Muscle layer of colon (tissue), 2 donors: Measurements from ENCODE around the gene FOXK2.
"Not testable (repeated sequence)": the region's sequence is repeated elsewhere in the genome, so short reads cannot be mapped to it uniquely, and the experiment has no call there.

Experiments used
- H3K27ac ChIP-seq: one replicate; pipeline ENCODE4 v1.7.0; 2013; ENCODE audit warnings: low read depth, mild to moderate bottlenecking, low read length, moderate library complexity
- H3K27me3 ChIP-seq, 2 donors: one replicate each; pipeline ENCODE4 v1.7.0; 2013; ENCODE audit warnings: low read length in 2 of 2, mild to moderate bottlenecking in 2 of 2; ENCODE audit not compliant: insufficient read depth in 2 of 2, control insufficient read depth in 1 of 2
- H3K36me3 ChIP-seq: one replicate; pipeline ENCODE4 v1.7.0; 2013; ENCODE audit warnings: mild to moderate bottlenecking, low read length; ENCODE audit not compliant: insufficient read depth
- H3K4me1 ChIP-seq: one replicate; pipeline ENCODE4 v1.7.0; 2013; ENCODE audit warnings: mild to moderate bottlenecking, low read length; ENCODE audit not compliant: insufficient read depth
- H3K4me3 ChIP-seq, 2 donors: one replicate each; pipeline ENCODE4 v1.7.0; 2013; ENCODE audit warnings: low read length in 2 of 2, low read depth in 1 of 2, mild to moderate bottlenecking in 1 of 2, moderate library complexity in 1 of 2
- H3K9ac ChIP-seq: one replicate; pipeline ENCODE4 v1.7.0; 2013; ENCODE audit warnings: low read length
- H3K9me3 ChIP-seq: one replicate; pipeline ENCODE4 v1.7.0; 2013; ENCODE audit warnings: mild to moderate bottlenecking, low read length
- donor health status: abdominal sarcoma.
- donor health status: Adenocarcinoma of cecum.

FOXK2 gene

DNA sequence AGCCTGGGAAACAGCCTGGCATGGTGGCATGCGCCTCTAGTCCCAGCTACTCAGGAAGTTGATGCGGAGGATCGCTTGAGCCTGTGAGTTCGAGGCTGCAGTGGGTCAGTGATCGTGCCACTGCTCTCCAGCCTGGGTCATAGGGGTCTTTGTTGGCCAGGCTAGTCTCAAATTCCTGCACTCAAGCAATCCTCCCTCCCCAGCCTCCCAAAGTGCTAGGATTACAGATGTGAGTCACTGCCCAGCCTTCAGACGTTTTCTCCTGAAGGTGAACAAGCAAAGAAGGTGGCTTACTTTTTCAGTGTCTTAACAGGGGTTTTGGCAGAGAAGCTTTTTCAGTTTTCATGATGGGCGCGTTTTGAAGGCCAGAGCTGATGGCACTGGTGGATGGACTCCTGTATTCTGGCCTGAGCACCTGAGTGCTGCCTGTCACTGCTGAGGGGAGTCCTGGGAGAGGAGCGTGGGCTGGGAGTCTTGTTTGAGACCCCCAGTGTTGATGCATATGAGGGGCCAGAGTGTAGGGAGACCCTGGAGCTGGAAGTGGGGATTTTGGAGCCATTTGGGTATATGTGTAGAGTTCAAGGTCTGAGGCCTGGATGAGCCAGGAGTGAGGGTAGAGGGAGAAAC lies 41.4 kb downstream of the FOXK2 start:
- H3K27me3 ChIP-seq: no peaks in the 10 kb centered on the region
- no peak overlapping the region for H3K9ac ChIP-seq
- H3K36me3 ChIP-seq: peaks cover 5% of the 10 kb centered on the region
- H3K4me3 ChIP-seq: no peak overlapping the region
- H3K4me1 ChIP-seq: peaks cover 40% of the 10 kb centered on the region
- H3K27ac ChIP-seq: no peak overlapping the region
- no peaks in the 10 kb centered on the region for H3K9me3 ChIP-seq

DNA sequence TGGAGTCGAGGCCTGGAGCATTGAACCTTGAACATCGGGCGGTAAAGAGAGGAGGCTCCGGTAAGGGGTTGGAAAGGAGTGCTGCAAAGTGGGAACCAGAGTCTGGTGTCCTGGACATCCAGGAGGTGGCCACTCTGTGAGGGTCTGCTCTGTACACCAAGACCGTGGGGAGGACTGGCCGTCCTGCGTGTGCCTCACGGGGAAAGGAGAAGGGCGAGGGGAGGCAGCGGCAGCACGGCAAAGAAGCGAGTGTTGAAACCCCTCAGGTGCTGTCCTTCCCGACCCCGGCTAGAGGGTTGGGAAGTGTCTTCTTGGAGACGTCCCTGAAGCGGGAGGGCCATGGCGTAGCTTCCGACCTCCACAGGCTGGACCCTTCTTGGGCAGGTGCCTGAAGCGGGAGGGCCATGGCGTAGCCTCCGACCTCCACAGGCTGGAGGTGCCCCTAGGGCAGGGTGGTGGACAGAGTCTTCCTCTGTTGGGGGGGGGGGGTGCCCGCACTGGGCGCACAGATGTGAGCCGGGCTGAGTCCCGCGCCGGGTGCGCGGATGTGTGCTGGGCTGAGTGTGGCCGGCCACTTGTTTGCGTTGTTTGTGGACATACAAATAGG lies 42.0 kb downstream of the FOXK2 start:
- Histone ChIP-seq H3K4me1 (peaks cover 43% of the 10 kb centered on the region), H3K36me3 (peaks cover 11% of the 10 kb centered on the region), H3K9ac (no peak overlapping the region), H3K27ac (no peak overlapping the region), H3K27me3 (no peaks in the 10 kb centered on the region), H3K9me3 (no peaks in the 10 kb centered on the region), H3K4me3 (no peak overlapping the region)

DNA sequence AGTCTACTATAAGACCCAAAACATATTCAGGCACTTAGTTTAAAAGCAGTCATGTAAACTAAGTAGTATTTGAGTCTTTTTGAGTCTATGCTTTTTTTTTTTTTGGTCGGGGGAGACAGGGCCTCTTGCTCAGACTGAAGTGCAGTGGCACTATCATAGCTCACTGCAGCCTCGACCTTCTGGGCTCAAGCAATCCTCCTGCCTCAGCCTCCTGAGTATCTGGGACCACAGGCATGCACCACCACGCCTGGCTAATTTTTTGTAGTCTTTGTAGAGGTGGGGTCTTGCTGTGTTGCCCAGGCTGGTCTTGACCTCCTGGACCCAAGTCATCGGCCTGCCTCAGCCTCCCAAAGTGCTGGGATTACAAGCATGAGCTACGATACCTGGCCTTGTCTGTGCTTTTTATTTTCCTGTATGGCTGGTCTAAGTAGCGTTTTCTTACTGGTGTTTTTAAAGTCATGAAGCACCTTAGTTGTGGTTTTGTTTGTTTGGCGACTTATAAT lies 43.2 kb downstream of the FOXK2 start:
- H3K4me1 ChIP-seq: peaks cover 43% of the 10 kb centered on the region
- H3K4me3 ChIP-seq, H3K27ac ChIP-seq: not testable (repeated sequence)

GRCh38 chr17:82563318-82563717 lies 43.8 kb downstream of the FOXK2 start:
- Histone ChIP-seq H3K9me3 (no peaks in the 10 kb centered on the region), H3K36me3 (peaks cover 23% of the 10 kb centered on the region), H3K9ac (no peak overlapping the region), H3K4me3 (no peak overlapping the region), H3K27ac (no peak overlapping the region), H3K4me1 (peaks cover 40% of the 10 kb centered on the region), H3K27me3 (no peaks in the 10 kb centered on the region)

More for the DNA sequence above, 43.2 kb downstream of the FOXK2 start:
- peaks cover 18% of the 10 kb centered on the region for H3K36me3 ChIP-seq
- not testable (repeated sequence) for H3K9ac ChIP-seq, H3K27me3 ChIP-seq, H3K9me3 ChIP-seq

DNA sequence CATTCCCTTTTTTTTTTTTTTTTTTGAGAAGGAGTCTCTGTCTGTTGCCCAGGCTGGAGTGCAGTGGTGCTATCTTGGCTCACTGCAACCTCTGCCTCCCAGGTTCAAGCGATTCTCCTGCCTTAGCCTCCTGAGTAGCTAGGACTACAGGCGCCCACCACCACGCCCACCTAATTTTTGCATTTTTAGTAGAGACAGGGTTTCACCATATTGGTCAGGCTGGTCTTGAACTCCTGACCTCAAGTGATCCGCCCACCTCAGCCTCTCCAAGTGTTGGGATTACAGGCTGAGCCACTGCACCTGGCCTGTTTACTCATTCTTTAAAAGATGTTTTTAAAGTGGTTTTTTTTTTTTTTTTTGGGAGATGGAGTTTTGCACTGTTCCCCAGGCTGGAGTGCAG lies 44.2 kb downstream of the FOXK2 start:
- not testable (repeated sequence) for H3K27me3 ChIP-seq, H3K9me3 ChIP-seq, H3K4me3 ChIP-seq, H3K27ac ChIP-seq, H3K9ac ChIP-seq
- Histone ChIP-seq H3K4me1 (peaks cover 39% of the 10 kb centered on the region), H3K36me3 (peaks cover 27% of the 10 kb centered on the region)

DNA sequence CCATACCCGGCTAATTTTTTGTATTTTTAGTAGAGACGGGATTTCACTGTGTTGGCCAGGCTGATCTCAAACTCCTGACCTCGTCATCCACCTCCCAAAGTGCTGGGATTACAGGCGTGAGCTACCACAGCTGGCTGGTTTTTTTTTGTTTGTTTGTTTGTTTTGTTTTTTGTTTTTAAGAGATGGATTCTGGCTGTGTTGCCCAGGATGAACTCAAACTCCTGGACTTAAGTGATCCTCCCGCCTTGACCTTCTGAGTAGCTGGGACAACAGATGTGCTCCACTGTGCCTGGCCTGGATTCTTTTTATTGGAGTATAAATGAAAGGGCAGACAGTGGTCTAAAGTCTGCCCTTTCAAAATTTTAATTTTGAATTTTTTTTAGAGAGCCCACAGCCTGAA lies 44.7 kb downstream of the FOXK2 start:
- H3K36me3 ChIP-seq: peaks cover 32% of the 10 kb centered on the region
- H3K9me3 ChIP-seq: no peaks in the 10 kb centered on the region
- H3K4me3 ChIP-seq: no peak overlapping the region
- H3K9ac ChIP-seq: no peak overlapping the region
- H3K27ac ChIP-seq: no peak overlapping the region
- peaks cover 37% of the 10 kb centered on the region for H3K4me1 ChIP-seq
- no peaks in the 10 kb centered on the region for H3K27me3 ChIP-seq

GRCh38 chr17:82565551-82565950 lies 46.0 kb downstream of the FOXK2 start:
- Histone ChIP-seq H3K4me1 (peaks cover 31% of the 10 kb centered on the region), H3K9me3 (no peaks in the 10 kb centered on the region), H3K27me3 (no peaks in the 10 kb centered on the region), H3K27ac (no peak overlapping the region), H3K9ac (no peak overlapping the region), H3K36me3 (peaks cover 35% of the 10 kb centered on the region), H3K4me3 (no peak overlapping the region)

DNA sequence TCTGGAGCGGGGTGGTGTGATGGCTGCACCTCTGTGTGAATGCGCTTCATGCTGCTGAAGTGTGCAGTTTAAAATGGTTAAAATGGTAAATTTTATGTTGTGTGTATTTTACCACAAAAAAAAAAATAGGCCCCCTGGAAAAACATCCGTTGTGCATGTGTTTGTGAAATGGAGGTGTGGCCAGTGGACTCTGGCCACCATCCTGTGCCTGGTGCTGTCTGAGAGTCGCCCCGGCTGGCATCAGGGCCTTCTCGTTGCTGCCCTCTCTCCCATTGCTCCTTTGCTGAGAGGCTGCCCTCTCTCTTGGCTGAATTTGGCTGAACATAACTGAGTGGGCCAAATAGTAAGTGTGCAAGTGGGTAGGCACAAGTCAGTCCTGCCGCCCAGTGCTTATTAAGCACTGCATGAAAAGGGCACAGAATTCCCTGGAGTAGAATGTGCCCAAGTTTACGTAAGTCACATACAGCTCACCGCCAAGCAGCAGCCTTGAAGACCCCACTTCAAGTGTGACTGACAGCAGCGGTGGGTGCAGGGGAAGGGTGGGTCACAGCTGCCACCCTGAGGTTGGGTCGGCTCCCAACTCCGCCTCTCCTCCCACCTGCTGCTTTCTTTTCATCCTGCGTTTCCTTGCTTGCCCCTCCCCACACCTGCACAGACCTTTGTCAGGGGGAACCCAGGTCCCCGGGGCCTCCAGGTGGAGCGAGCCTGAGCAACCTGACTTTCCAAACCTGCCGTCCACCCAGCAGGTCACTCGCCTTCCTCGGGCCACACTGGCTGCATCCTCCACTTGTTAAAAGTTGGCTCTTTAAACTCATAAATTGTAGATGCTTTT lies 46.8 kb downstream of the FOXK2 start:
- Histone ChIP-seq H3K4me1 (peaks cover 24% of the 10 kb centered on the region), H3K27ac (no peak overlapping the region), H3K36me3 (peaks cover 35% of the 10 kb centered on the region), H3K27me3 (no peaks in the 10 kb centered on the region), H3K4me3 (no peak overlapping the region), H3K9ac (no peak overlapping the region), H3K9me3 (no peaks in the 10 kb centered on the region)

DNA sequence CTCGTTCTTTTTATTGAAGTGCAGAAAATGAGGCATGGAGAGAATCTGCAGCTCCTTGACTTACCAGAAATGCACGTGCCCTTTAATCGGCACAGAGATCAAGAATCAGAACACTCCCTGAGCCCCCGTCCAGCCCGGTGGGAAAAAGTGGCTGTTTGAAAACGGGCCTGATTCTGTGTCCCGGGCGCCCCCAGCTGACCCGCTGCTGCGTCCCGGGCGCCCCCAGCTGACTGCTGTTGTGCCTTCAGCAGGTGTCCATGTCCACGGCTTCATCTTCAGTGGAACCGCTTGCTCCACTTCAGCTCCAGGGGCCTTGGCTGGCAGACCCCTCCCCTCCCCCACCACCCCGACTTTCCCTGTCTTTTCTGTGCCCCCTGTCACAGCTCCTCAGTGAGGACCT lies 47.8 kb downstream of the FOXK2 start:
- no peak overlapping the region for H3K4me3 ChIP-seq
- H3K36me3 ChIP-seq: peaks cover 40% of the 10 kb centered on the region
- no peaks in the 10 kb centered on the region for H3K27me3 ChIP-seq
- no peak overlapping the region for H3K27ac ChIP-seq
- H3K9me3 ChIP-seq: no peaks in the 10 kb centered on the region
- peaks cover 15% of the 10 kb centered on the region for H3K4me1 ChIP-seq
- no peak overlapping the region for H3K9ac ChIP-seq

DNA sequence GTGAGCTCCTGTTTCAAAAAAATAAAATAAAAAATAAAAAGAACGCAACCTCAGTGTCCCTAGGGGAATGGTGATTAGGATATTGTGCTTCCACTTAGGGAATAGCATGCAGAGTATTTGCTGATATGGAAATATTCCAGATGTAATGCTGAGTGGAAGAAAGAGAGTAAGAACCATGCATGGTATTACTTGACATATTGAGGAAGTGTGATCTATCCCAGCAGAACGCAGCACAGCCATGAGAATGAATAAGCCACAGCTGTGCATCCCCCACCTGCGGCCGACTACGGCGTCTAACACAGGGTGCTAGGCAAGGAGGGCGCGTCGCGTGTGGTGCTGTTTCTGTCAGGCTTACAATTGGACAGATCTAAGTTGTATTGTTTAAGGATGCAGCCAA lies 49.5 kb downstream of the FOXK2 start:
- peaks cover 51% of the 10 kb centered on the region for H3K36me3 ChIP-seq
- no peak overlapping the region for H3K4me3 ChIP-seq
- peaks cover 11% of the 10 kb centered on the region for H3K4me1 ChIP-seq
- no peaks in the 10 kb centered on the region for H3K9me3 ChIP-seq
- H3K27ac ChIP-seq: no peak overlapping the region
- no peak overlapping the region for H3K9ac ChIP-seq
- H3K27me3 ChIP-seq: no peaks in the 10 kb centered on the region

- Histone ChIP-seq H3K4me1 (peaks cover 11% of the 10 kb centered on the region), H3K27me3 (no peaks in the 10 kb centered on the region), H3K9ac (no peak overlapping the region), H3K4me3 (no peak overlapping the region), H3K9me3 (no peaks in the 10 kb centered on the region), H3K36me3 (peaks cover 54% of the 10 kb centered on the region), H3K27ac (no peak overlapping the region)
Measured at GRCh38 chr17:82569621-82570020, 50.1 kb downstream of the FOXK2 start.
